COLO668 (cell line): ENCODE data around the gene CCDC38.
"Not testable (repeated sequence)": the region's sequence is repeated elsewhere in the genome, so short reads cannot be mapped to it uniquely, and the experiment has no call there.

ENCODE experiments used
- DNase-seq: peaks from one replicate; lab custom pipeline; 2025; ENCODE audit not compliant: unreplicated experiment; lab: John Stamatoyannopoulos, UW

Gene CCDC38

GRCh38 chr12:95942524-95943329 lies at the start of gene CCDC38:
Gene CCDC38, minus strand, starts transcription at chr12:95942614. Its CDS starts 6,105 bp downstream, at chr12:95936509.
- DNase-seq = peak; percentile 90

GRCh38 chr12:95990136-95990535 lies 47.7 kb upstream of the CCDC38 start:
- no peak for DNase-seq

- DNase-seq = no peak
These were observed 47.2 kb upstream of the CCDC38 start for GRCh38 chr12:95989504-95990123.

DNA sequence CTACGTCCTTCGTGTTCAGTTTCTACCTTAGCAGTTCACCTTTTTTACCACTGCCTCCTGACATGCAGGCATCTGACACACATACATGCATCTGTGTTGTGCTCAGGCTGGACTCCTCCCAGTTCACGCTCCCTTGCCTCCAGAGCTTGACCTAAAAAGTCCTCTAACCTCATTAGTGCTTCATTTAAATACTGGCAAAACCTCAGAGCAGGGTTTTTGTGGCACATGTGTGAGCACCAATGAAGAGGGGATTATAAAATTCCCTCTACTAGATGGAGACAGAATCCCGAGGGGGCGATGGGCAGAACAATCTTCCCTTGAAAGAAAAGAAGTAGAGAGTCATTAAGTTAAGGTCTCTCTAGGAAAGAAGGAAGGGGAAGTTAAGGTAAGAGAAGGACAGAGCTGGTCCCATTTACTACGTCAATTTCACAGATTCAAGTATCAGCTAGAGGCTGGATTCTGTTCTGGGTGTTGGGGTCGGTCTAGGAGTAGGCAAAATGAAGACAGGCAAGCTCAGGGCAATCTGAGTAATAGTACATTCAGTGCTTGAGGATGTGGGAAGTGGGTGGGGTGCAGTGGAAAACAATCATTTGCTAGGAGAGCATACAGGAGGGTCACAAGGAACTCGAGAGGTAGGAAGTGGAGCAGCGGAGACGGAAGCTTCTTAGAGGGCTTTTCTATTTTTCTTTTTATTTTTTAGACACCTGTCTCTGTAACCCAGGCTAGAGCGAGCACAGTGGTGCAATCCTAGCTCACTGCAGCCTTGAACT lies 46.3 kb upstream of the CCDC38 start:
- no peak for DNase-seq

- DNase-seq = no peak
These were observed 44.5 kb upstream of the CCDC38 start for GRCh38 chr12:95986635-95987570.

DNA sequence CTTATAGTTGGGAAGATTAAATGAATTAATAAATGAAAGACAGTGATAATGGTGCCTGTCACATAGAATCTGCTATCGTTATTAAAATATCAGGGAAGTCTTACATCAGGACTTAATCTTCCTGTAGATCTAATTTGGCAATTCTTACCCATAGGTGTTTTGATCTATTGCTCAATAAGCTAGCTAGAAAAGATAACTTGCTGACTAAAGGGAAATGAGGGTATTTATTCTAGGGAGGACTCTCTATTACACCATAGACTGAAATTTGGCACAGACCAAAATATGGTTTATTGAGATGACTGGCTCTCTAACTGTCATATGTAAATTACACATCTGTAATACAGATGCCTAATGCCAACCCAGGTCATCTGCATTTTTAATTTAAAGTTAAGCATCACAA lies 42.3 kb upstream of the CCDC38 start:
- DNase-seq = no peak

- DNase-seq = no peak
These were observed 40.2 kb upstream of the CCDC38 start for GRCh38 chr12:95982602-95983001.

GRCh38 chr12:95980437-95980836 lies 38.0 kb upstream of the CCDC38 start:
- DNase-seq = no peak

DNA sequence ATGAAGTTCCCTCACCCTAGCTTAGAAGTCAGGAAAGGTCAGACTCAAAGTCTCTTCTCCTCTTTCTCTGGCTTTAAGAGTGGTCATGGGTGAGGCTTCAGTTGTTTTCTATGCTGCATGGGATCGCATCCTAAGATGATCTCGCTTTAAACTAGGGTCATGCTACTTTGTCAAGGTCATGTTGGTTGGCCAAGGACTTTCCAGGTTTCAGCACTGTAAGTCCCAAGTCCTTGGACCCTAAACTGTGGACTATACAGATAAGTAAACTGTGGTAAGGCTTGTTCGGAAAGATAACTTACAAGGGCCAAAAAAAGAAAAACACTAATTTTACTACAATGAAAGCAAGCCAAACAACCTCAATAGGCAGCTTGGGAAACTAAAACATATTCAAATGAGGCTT lies 36.4 kb upstream of the CCDC38 start:
- DNase-seq = no peak

GRCh38 chr12:95978351-95978750 lies 35.9 kb upstream of the CCDC38 start:
- no peak for DNase-seq

DNA sequence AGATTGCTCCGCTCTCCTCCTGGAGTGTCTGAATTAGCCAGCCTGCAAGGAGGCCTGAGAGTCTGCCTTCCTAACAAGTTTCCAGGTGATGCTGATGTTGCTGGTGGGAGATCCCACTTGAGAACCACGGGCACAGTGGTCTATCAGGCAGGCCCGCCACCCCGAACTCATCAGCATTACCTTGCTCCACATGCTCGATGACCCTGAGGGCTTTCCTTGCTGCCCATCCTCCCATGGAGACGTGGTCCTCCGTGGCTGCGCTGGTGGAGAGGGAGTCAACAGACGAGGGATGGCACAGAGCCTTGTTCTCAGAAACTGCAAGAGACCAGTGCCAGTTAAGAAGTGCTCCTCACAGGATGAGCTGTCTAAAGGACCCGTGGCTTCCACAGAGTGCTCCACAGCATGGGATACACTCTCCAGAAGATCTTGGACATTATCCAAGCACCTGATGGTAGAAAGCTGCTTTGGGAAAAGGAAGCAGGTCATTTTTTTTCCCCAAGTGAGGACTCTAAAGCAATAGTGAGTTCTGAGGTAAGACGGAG lies 35.4 kb upstream of the CCDC38 start:
- no peak for DNase-seq

DNA sequence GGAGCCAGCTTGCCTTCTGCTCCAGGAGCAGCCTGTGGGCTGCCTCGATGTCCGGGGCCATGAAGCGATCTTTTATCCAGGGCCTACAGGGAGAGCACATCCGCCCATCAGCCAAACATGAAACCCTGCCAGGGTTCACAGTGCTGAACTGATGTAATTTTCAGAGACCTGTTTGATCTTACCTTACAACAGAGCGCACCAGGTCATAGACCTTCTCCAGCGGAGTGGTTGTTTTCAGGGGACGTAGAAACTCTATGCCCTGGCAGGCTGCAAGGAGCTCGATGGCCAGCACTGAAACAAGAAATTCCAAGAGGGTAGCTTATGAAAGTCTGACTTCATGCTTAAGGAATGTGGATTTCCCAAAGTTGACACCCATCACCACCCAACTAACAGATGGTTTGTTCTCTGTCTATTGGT lies 34.0 kb upstream of the CCDC38 start:
- DNase-seq = no peak

- DNase-seq = no peak
These were observed 33.1 kb upstream of the CCDC38 start for GRCh38 chr12:95975491-95975890.

- no peak for DNase-seq
These were observed 31.9 kb upstream of the CCDC38 start for GRCh38 chr12:95974358-95974757.

GRCh38 chr12:95972832-95973456 lies 30.5 kb upstream of the CCDC38 start:
- DNase-seq = no peak

DNA sequence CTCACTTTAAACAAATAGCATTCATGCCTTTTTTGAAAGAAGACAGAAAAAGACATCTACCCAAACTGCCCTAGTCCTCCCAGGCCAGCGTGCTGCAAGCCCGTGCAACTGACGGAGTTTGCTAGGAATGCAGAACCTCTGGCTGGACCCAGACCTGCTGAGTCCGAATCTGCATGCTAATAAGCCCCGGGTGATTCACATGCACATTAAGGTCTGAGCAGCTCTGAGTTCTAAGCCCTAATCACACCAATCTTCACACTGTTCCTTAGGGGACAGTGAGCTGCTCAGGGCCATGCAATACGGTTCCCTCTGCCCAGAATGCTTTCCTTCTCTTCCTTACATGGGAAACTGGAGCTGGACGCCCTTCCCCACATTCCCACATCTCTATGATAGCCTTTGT lies 28.5 kb upstream of the CCDC38 start:
- DNase-seq = no peak

DNA sequence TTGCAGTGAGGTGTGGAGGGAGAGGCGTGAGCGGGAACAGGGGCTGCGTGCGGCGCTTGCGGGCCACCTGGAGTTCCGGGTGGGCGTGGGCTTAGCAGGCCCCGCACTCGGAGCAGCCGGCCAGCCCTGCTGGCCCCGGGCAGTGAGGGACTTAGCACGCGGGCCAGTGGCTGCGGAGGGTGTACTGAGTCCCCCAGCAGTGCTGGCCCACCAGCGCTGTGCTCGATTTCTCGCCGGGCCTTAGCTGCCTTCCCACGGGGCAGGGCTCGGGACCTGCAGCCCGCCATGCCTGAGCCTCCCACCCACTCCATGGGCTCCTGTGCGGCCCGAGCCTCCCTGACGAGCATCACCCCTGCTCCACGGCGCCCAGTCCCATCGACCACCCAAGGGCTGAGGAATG lies 26.7 kb upstream of the CCDC38 start:
- DNase-seq = not testable (repeated sequence)

- no peak for DNase-seq
These were observed 24.9 kb upstream of the CCDC38 start for GRCh38 chr12:95967301-95967700.

DNA sequence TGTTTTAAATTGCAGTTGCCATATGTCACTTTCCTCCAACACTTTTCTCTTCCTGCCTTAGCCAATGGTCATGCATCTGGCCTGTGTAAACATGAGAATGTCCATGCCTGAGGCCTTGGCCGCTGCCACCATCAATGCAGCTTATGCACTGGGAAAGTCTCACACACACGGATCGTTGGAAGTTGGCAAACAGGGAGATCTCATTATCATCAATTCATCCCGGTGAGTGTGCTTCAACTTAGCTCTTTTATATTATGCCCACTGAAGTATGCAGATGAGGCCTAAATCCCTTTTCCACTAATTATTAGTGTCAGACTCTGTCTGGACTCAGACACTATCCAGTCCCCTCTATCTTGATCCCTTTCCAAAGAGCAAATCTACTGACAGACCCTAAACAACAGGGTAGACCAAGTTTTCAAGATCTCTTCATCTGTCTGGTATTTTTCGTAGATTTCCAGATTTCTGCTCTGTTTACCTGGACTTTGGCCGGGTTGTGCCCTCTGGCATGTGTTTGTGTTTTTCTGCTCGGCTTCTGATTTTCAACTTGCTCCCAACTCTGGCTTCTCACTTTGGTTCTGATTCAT lies 24.0 kb upstream of the CCDC38 start:
- peak; percentile 22 for DNase-seq

GRCh38 chr12:95963096-95963495 lies 20.7 kb upstream of the CCDC38 start:
- DNase-seq = no peak
